Measurements from ENCODE around the gene SHLD1. TPM values are rescaled to one million over a fixed set of nuclear protein-coding genes. Genes with fewer than 3 reads are reported as not detected.

Gene SHLD1
- polyA plus RNA-seq, 1 experiment: 4.1 TPM

DNA sequence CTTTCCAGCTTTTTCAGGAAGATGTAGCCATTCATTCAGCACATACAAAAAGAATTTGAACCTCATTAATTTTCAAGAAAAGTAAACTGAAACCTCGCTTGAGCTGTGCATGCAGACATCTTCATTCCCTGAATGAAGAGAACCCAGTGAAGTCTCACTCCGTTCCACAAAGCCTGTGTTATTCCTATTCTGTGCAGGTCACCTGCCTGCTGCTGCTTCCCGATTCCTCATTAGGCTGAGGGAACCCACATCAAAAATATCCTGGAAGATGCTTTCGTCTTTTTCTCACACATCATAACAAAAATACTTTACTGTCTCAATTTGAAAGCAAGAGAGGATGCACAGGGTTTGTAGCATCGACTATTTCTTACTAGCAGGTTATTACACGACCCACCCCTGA, 160.0 kb downstream of the SHLD1 start:
- H3K9me3 ChIP-seq (ENCODE audit: control insufficient read depth, insufficient read depth, low read length): no peaks in the 10 kb centered on the region; the same call in 1 of the 2 replicates
- no peak overlapping the region for H3K27ac ChIP-seq (ENCODE audit: low read depth, low read length)
- no peak overlapping the region for H3K4me3 ChIP-seq (ENCODE audit: low read depth, low read length)
- DNase-seq (ENCODE audit: low read depth, low spot score): no peak
- TF ChIP-seq, protein P1, sequence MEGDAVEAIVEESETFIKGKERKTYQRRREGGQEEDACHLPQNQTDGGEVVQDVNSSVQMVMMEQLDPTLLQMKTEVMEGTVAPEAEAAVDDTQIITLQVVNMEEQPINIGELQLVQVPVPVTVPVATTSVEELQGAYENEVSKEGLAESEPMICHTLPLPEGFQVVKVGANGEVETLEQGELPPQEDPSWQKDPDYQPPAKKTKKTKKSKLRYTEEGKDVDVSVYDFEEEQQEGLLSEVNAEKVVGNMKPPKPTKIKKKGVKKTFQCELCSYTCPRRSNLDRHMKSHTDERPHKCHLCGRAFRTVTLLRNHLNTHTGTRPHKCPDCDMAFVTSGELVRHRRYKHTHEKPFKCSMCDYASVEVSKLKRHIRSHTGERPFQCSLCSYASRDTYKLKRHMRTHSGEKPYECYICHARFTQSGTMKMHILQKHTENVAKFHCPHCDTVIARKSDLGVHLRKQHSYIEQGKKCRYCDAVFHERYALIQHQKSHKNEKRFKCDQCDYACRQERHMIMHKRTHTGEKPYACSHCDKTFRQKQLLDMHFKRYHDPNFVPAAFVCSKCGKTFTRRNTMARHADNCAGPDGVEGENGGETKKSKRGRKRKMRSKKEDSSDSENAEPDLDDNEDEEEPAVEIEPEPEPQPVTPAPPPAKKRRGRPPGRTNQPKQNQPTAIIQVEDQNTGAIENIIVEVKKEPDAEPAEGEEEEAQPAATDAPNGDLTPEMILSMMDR (IDR thresholded peaks at IDR 0.05; ENCODE audit: low read depth, low read length): no peak
- CTCF ChIA-PET: interaction anchor here (0.6 kb wide), 2 partner anchors 50 to 731 kb away, joined by 3 read pairs; no protein-coding TSS in a partner anchor
- POLR2A ChIA-PET: no interaction called here
- peaks cover 7% of the 10 kb centered on the region for H3K27me3 ChIP-seq (ENCODE audit: control insufficient read depth, insufficient read depth, low read length)

DNA sequence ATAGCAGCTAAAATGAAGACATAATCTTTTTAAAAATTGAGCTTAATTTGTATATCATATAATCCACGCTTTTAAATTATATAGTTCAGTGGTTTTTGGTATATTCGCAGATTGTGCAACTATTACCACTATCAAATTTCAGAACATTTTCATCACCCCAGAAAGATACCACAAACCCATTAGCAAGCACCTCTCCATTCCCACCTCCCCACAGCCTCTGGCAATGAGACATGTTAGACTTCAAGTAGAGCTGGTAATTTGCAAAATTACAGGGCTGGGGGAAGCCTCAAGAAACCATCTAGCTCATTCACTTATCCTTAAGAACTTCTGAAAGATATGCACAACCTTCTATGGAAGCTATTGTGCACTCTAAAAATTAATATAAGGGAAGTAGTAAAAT, 163.0 kb downstream of the SHLD1 start:
- TF ChIP-seq, protein P1 (IDR thresholded peaks at IDR 0.05; ENCODE audit: low read depth, low read length): no peak
- ChIA-PET POLR2A (no interaction called here), CTCF (interaction anchor here (0.6 to 0.7 kb wide), 2 partner anchors 190 to 690 kb away, joined by 3 read pairs; no protein-coding TSS in a partner anchor)
- Histone ChIP-seq H3K27me3 (ENCODE audit: control insufficient read depth, insufficient read depth, low read length) (no peaks in the 10 kb centered on the region), H3K9me3 (ENCODE audit: control insufficient read depth, insufficient read depth, low read length) (no peaks in the 10 kb centered on the region; the same call in 1 of the 2 replicates), H3K4me3 (ENCODE audit: low read depth, low read length) (no peak overlapping the region), H3K27ac (ENCODE audit: low read depth, low read length) (no peak overlapping the region)
- DNase-seq (ENCODE audit: low read depth, low spot score): no peak

Small RNA genes within 50 kb of the gene (small RNA-seq; reads per million reads assigned to genes)
- gene RNU1-55P (ENCODE audit: insufficient read length, low read depth): not detected

Other genes with a start within 250 kb of the SHLD1 start
- 22.3 and 28.3 TPM in 2 replicates for gene GPCPD1, start 139.4 kb upstream of the SHLD1 start, polyA plus RNA-seq (2011; rRNA removed)
- gene CHGB, start 161.1 kb downstream of the SHLD1 start, polyA plus RNA-seq (2011; rRNA removed): 0.15 and 0.20 TPM in 2 replicates
- 8.3 and 10.2 TPM in 2 replicates for gene TRMT6, start 200.1 kb downstream of the SHLD1 start, polyA plus RNA-seq (2011; rRNA removed)
- gene MCM8, start 200.3 kb downstream of the SHLD1 start, polyA plus RNA-seq (2011; rRNA removed): 2.0 and 2.8 TPM in 2 replicates

Data from AG04450 (cell line).